GM23338 (cell line): ENCODE data around the gene FLYWCH1. TPM values are rescaled to one million over a fixed set of nuclear protein-coding genes. Genes with fewer than 3 reads are reported as not detected.

Experiments used
- ATAC-seq: fragments of 200-7000 bp; cut with Tn5 transposase; 3 replicates; pipeline ENCODE4 v1.9.1; 2020
- DNase-seq: peaks from one replicate; pipeline ENCODE4 v3.0.0-alpha.2; 2015; ENCODE audit warnings: low spot score
- H2AFZ ChIP-seq: fragments of 200-600 bp; sonication (generic); 2 replicates; pipeline ENCODE4 v1.8.0; 2016; ENCODE audit warnings: antibody characterized with exemption, mild to moderate bottlenecking, moderate library complexity
- H3F3A ChIP-seq: fragments of 200-600 bp; sonication (generic); replicated peaks from 2 replicates; pipeline ENCODE4 v1.8.0; 2017; ENCODE audit warnings: antibody characterized with exemption, mixed run types, low read depth
- H3K27ac ChIP-seq: fragments of 200-600 bp; sonication (generic); 2 replicates; pipeline ENCODE4 v1.6.1; 2016; ENCODE audit warnings: low read depth
- H3K27me3 ChIP-seq: fragments of 200-600 bp; sonication (generic); 2 replicates; pipeline ENCODE4 v1.8.0; 2016; ENCODE audit warnings: mild to moderate bottlenecking, mixed run types, moderate library complexity; ENCODE audit not compliant: insufficient read depth
- H3K36me3 ChIP-seq: fragments of 200-600 bp; sonication (generic); 2 replicates; pipeline ENCODE4 v1.8.0; 2016; ENCODE audit warnings: mild to moderate bottlenecking; ENCODE audit not compliant: insufficient read depth
- H3K4me1 ChIP-seq: fragments of 200-600 bp; sonication (generic); 2 replicates; pipeline ENCODE4 v1.8.0; 2016; ENCODE audit warnings: mild to moderate bottlenecking, moderate library complexity; ENCODE audit not compliant: insufficient read depth
- H3K4me2 ChIP-seq: fragments of 200-600 bp; sonication (generic); 2 replicates; pipeline ENCODE4 v1.7.1; 2017; ENCODE audit warnings: mixed run types
- H3K4me3 ChIP-seq: fragments of 200-600 bp; sonication (generic); 2 replicates; pipeline ENCODE4 v1.6.1; 2016; ENCODE audit warnings: mixed run types
- H3K79me2 ChIP-seq: fragments of 200-600 bp; sonication (generic); replicated peaks from 2 replicates; pipeline ENCODE4 v1.8.0; 2017; ENCODE audit warnings: mild to moderate bottlenecking; ENCODE audit not compliant: insufficient read depth
- H3K9me2 ChIP-seq: fragments of 200-600 bp; sonication (generic); 2 replicates; pipeline ENCODE4 v1.8.0; 2017; ENCODE audit not compliant: insufficient read depth
- H4K20me1 ChIP-seq: fragments of 200-600 bp; sonication (generic); replicated peaks from 2 replicates; pipeline ENCODE4 v1.8.0; 2017; ENCODE audit warnings: mild to moderate bottlenecking; ENCODE audit not compliant: insufficient read depth
- H3K27ac Mint-ChIP-seq: 2 replicates; pipeline ENCODE4 v1.8.0; 2020; ENCODE audit warnings: inconsistent platforms, mild to moderate bottlenecking, moderate library complexity, mixed read lengths
- H3K27me3 Mint-ChIP-seq: 3 replicates; pipeline ENCODE4 v1.8.0; 2022; ENCODE audit warnings: low read depth, mild to moderate bottlenecking, moderate library complexity, mixed read lengths, inconsistent platforms; ENCODE audit not compliant: insufficient read depth, poor library complexity
- H3K36me3 Mint-ChIP-seq: 3 replicates; pipeline ENCODE4 v1.8.0; 2021; ENCODE audit warnings: low read depth, mild to moderate bottlenecking, inconsistent platforms, moderate library complexity, mixed read lengths
- H3K4me1 Mint-ChIP-seq: 3 replicates; pipeline ENCODE4 v1.8.0; 2020; ENCODE audit warnings: mild to moderate bottlenecking, inconsistent platforms, mixed read lengths
- H3K4me3 Mint-ChIP-seq: 3 replicates; pipeline ENCODE4 v1.8.0; 2021; ENCODE audit warnings: moderate library complexity, mild to moderate bottlenecking, inconsistent platforms, mixed read lengths
- H3K9me3 Mint-ChIP-seq: 3 replicates; pipeline ENCODE4 v1.8.0; 2020; ENCODE audit warnings: moderate library complexity, mild to moderate bottlenecking, inconsistent platforms, mixed read lengths
- CREB1 ChIP-seq: fragments of 250-450 bp; sonication (Bioruptor Pico); IDR thresholded peaks from 2 replicates; pipeline ENCODE4 v1.5.0; 2020; ENCODE audit warnings: low read depth, mild to moderate bottlenecking, moderate library complexity
- CTCF ChIP-seq, 2 experiments: fragments of 200-600 bp in 1 of 2; sonication (generic) in 1 of 2; conservative IDR thresholded peaks; 2 replicates each; pipeline versions ENCODE4 v1.5.1 to v1.6.1; 2016 to 2017; ENCODE audit warnings: antibody characterized with exemption in 2 of 2, low read depth in 2 of 2, mild to moderate bottlenecking in 2 of 2, moderate library complexity in 1 of 2
- ETS1 ChIP-seq: IDR thresholded peaks from 2 replicates; pipeline ENCODE4 v1.6.1; 2016; ENCODE audit warnings: antibody characterized with exemption
- EZH2 ChIP-seq: fragments of 200-600 bp; sonication (generic); IDR thresholded peaks from one replicate; pipeline ENCODE4 v1.8.0; 2017; ENCODE audit warnings: antibody characterized with exemption, mild to moderate bottlenecking, low read depth; ENCODE audit not compliant: unreplicated experiment
- EZH2phosphoT487 ChIP-seq: fragments of 200-600 bp; sonication (generic); IDR thresholded peaks from one replicate; pipeline ENCODE4 v1.8.1; 2018; ENCODE audit warnings: antibody characterized with exemption; ENCODE audit not compliant: unreplicated experiment
- JUNB ChIP-seq: IDR thresholded peaks from one replicate; pipeline ENCODE4 v1.6.1; 2016; ENCODE audit warnings: antibody characterized with exemption; ENCODE audit not compliant: unreplicated experiment
- NANOG ChIP-seq: IDR thresholded peaks from 2 replicates; pipeline ENCODE4 v1.6.1; 2016; ENCODE audit warnings: antibody characterized with exemption, borderline replicate concordance
- POLR2AphosphoS5 ChIP-seq: IDR thresholded peaks from 2 replicates; pipeline ENCODE4 v1.6.1; 2016; ENCODE audit warnings: antibody characterized with exemption, low read depth
- REST ChIP-seq: IDR thresholded peaks from one replicate; pipeline ENCODE4 v1.6.1; 2018; ENCODE audit warnings: antibody characterized with exemption; ENCODE audit not compliant: unreplicated experiment
- STAT1 ChIP-seq: IDR thresholded peaks from one replicate; pipeline ENCODE4 v1.6.1; 2016; ENCODE audit warnings: antibody characterized with exemption; ENCODE audit not compliant: unreplicated experiment
- ZNF114 ChIP-seq: fragments of 250-450 bp; sonication (Bioruptor Pico); IDR thresholded peaks from 2 replicates; pipeline ENCODE4 v1.5.0; 2020; ENCODE audit warnings: mild to moderate bottlenecking, moderate library complexity
- ZNF331 ChIP-seq: fragments of 250-450 bp; sonication (Bioruptor Pico); IDR thresholded peaks from 2 replicates; pipeline ENCODE4 v1.5.0; 2020; ENCODE audit warnings: low read depth, mild to moderate bottlenecking, moderate library complexity
- ZNF462 ChIP-seq: fragments of 250-450 bp; sonication (Bioruptor Pico); IDR thresholded peaks from 2 replicates; pipeline ENCODE4 v1.5.0; 2020; ENCODE audit warnings: mild to moderate bottlenecking, moderate library complexity
- polyA plus RNA-seq: library from polyadenylated mRNA; unstranded; fragments of >200 nt; fragmentation: Nextera tagmentation; extraction: Ambion mirVana; gene quantifications from 2 replicates; pipeline ENCODE4 v1.2.1, GENCODE V29; 2016
- total RNA-seq: library from RNA; depleted of rRNA; stranded (reverse); fragments of >200 nt; shearing (Covaris generic); gene quantifications from 2 replicates; pipeline ENCODE4 v1.2.3, GENCODE V29; 2014

Gene FLYWCH1
- total and polyA plus RNA-seq, 2 experiments from 2014 or later: 6.0 to 29.3 TPM

GRCh38 chr16:2986623-2987188, 75.0 kb downstream of the FLYWCH1 start:
- Histone ChIP-seq H4K20me1 (no peaks in the 10 kb centered on the region), H2AFZ (no peak overlapping the region), H3K79me2 (no peaks in the 10 kb centered on the region), H3K9me2 (no peaks in the 10 kb centered on the region), H3K36me3 (no peaks in the 10 kb centered on the region), H3K4me2 (no peak overlapping the region), H3F3A (peaks cover 8% of the 10 kb centered on the region; the same call in 1 of the 2 replicates), H3K27ac (no peak overlapping the region), H3K4me3 (no peak overlapping the region), H3K4me1 (peaks cover 34% of the 10 kb centered on the region), H3K27me3 (no peaks in the 10 kb centered on the region)
- H3K27ac Mint-ChIP-seq: no peak overlapping the region
- H3K27me3 Mint-ChIP-seq: peaks cover 9% of the 10 kb centered on the region
- no peak for ATAC-seq
- no peak for DNase-seq
- no peaks in the 10 kb centered on the region; the same call in 2 of the 3 replicates for H3K36me3 Mint-ChIP-seq
- no peaks in the 10 kb centered on the region; the same call in 2 of the 3 replicates for H3K9me3 Mint-ChIP-seq
- peaks cover 39% of the 10 kb centered on the region for H3K4me1 Mint-ChIP-seq
- H3K4me3 Mint-ChIP-seq: no peak overlapping the region
- no peak for TF ChIP-seq CREB1 (CRISPR knock-in tag)
- TF ChIP-seq NANOG: no peak
- no peak for TF ChIP-seq STAT1
- no peak for TF ChIP-seq ZNF331 (CRISPR knock-in tag)
- TF ChIP-seq EZH2: no peak
- TF ChIP-seq REST: no peak
- no peak for TF ChIP-seq JUNB
- no peak for TF ChIP-seq ZNF114 (CRISPR knock-in tag)
- TF ChIP-seq EZH2phosphoT487: no peak
- TF ChIP-seq ZNF462 (CRISPR knock-in tag): no peak
- no peak for TF ChIP-seq CTCF (conservative IDR thresholded peaks at IDR 0.05; ENCODE audit: low read depth in 2 of 2)
- TF ChIP-seq POLR2AphosphoS5: no peak
- TF ChIP-seq ETS1: no peak
